Hematopoietic multipotent progenitor cell treated with erythropoietin and hydrocortisone succinate and interleukin-3 and kit ligand, for 15 days (in vitro differentiated cells): Measurements from ENCODE around the gene REL.
"Not testable (repeated sequence)": the region's sequence is repeated elsewhere in the genome, so short reads cannot be mapped to it uniquely, and the experiment has no call there.

ENCODE experiments used
- DNase-seq: peaks from one replicate; pipeline ENCODE4 v3.0.0-alpha.2; 2015; ENCODE audit warnings: low spot score

Gene REL

GRCh38 chr2:60868589-60869273 is 12.6 kb upstream of the REL start:
- DNase-seq: no peak

- DNase-seq: no peak
Measured at GRCh38 chr2:60872510-60872928, 8.9 kb upstream of the REL start.

- DNase-seq: no peak
Measured at GRCh38 chr2:60873381-60873780, 8.0 kb upstream of the REL start.

GRCh38 chr2:60875520-60875919 is 5.9 kb upstream of the REL start:
- no peak for DNase-seq

- no peak for DNase-seq
Measured at GRCh38 chr2:60880643-60881046, 729 bp upstream of the REL start.

- peak; percentile 26 for DNase-seq
Measured at GRCh38 chr2:60882971-60883753, 1.8 kb downstream of the REL start.

GRCh38 chr2:60883896-60884295 is 2.5 kb downstream of the REL start:
- no peak for DNase-seq

GRCh38 chr2:60884800-60885199 is 3.4 kb downstream of the REL start:
- peak; percentile 30 for DNase-seq

- no peak for DNase-seq
Measured at GRCh38 chr2:60885683-60886082, 4.3 kb downstream of the REL start.

- DNase-seq: no peak
Measured at GRCh38 chr2:60886991-60887390, 5.6 kb downstream of the REL start.

- DNase-seq: no peak
Measured at GRCh38 chr2:60888853-60889252, 7.5 kb downstream of the REL start.

- not testable (repeated sequence) for DNase-seq
Measured at GRCh38 chr2:60889581-60890392, 8.4 kb downstream of the REL start.

GRCh38 chr2:60890393-60890707 is 9.0 kb downstream of the REL start:
- DNase-seq: no peak

GRCh38 chr2:60891180-60891579 is 9.8 kb downstream of the REL start:
- DNase-seq: no peak

- no peak for DNase-seq
Measured at GRCh38 chr2:60898567-60898966, 17.2 kb downstream of the REL start.

- no peak for DNase-seq
Measured at GRCh38 chr2:60899230-60899891, 18.0 kb downstream of the REL start.

- no peak for DNase-seq
Measured at GRCh38 chr2:60899892-60900249, 18.5 kb downstream of the REL start.

GRCh38 chr2:60901296-60901695 is 19.9 kb downstream of the REL start:
- not testable (repeated sequence) for DNase-seq

- not testable (repeated sequence) for DNase-seq
Measured at GRCh38 chr2:60905867-60906266, 24.5 kb downstream of the REL start.

GRCh38 chr2:60906395-60906794 is 25.0 kb downstream of the REL start:
- no peak for DNase-seq

- DNase-seq: no peak
Measured at GRCh38 chr2:60907329-60907728, 26.0 kb downstream of the REL start.

- no peak for DNase-seq
Measured at GRCh38 chr2:60925994-60926740, 44.8 kb downstream of the REL start.
